Panc1 (cell line): ENCODE measurements around the gene TMTC1. TPM values are rescaled to one million over a fixed set of nuclear protein-coding genes. Genes with fewer than 3 reads are reported as not detected.

Experiments
- ATAC-seq: fragments of 200-7000 bp; cut with Tn5 transposase; 2 replicates; pipeline ENCODE4 v1.9.1; 2020; ENCODE audit warnings: mild to moderate bottlenecking, moderate library complexity
- BruUV-seq: library from RNA; stranded (reverse); fragments of 400-500 nt; replicated peaks from 2 replicates; lab custom pipeline; 2021; lab: Mats Ljungman, UMichigan
- CTCF ChIA-PET: fragments of 300-600 bp; sonication (Branson Sonifier 250); formaldehyde crosslinking; loops from one replicate; lab custom pipeline; 2022; ENCODE audit warnings: antibody characterized with exemption; lab: Charles Lee
- POLR2A ChIA-PET: fragments of 300-600 bp; sonication (Branson Sonifier 250); formaldehyde crosslinking; loops from one replicate; lab custom pipeline; 2022; ENCODE audit warnings: antibody characterized with exemption; lab: Charles Lee
- DNase-seq: peaks from one replicate; pipeline ENCODE4 v3.0.0-alpha.2; 2010; ENCODE audit warnings: low read depth, low spot score
- H3K27ac ChIP-seq: 2 replicates; pipeline ENCODE4 v1.5.1; 2011; ENCODE audit warnings: mild to moderate bottlenecking, low read length, inconsistent platforms
- H3K27me3 ChIP-seq: fragments of 200-500 bp; sonication (Bioruptor generic); 2 replicates; pipeline ENCODE4 v1.6.0; 2014; ENCODE audit warnings: low read length, inconsistent platforms; ENCODE audit not compliant: control insufficient read depth, insufficient read depth
- H3K36me3 ChIP-seq: fragments of 200-500 bp; sonication (Bioruptor generic); 2 replicates; pipeline ENCODE4 v1.5.1; 2014; ENCODE audit warnings: inconsistent platforms, mild to moderate bottlenecking, low read length, moderate library complexity; ENCODE audit not compliant: control insufficient read depth, insufficient read depth
- H3K4me1 ChIP-seq: 2 replicates; pipeline ENCODE4 v1.5.1; 2011; ENCODE audit warnings: inconsistent platforms, mild to moderate bottlenecking, low read length, moderate library complexity; ENCODE audit not compliant: control insufficient read depth, insufficient read depth
- H3K4me3 ChIP-seq, 2 experiments: 2 replicates each; pipeline ENCODE4 v1.5.1; 2011 to 2012; ENCODE audit warnings: low read depth in 2 of 2, low read length in 2 of 2, mild to moderate bottlenecking in 2 of 2, inconsistent platforms in 1 of 2, moderate library complexity in 1 of 2
- H3K9me3 ChIP-seq: fragments of 200-500 bp; sonication (Bioruptor generic); 2 replicates; pipeline ENCODE4 v1.5.1; 2014; ENCODE audit warnings: low read depth, mild to moderate bottlenecking, inconsistent platforms, low read length, moderate library complexity; ENCODE audit not compliant: control insufficient read depth, insufficient read depth
- CTCF ChIP-seq: fragments of 450-650 bp; IDR thresholded peaks from 2 replicates; pipeline ENCODE4 v1.5.1; 2017; ENCODE audit warnings: mild to moderate bottlenecking
- POLR2AphosphoS5 ChIP-seq: IDR thresholded peaks from 2 replicates; pipeline ENCODE4 v1.6.1; 2012; ENCODE audit warnings: mild to moderate bottlenecking, low read depth, low read length, moderate library complexity
- SIN3A ChIP-seq: IDR thresholded peaks from 2 replicates; pipeline ENCODE4 v1.6.1; 2012; ENCODE audit warnings: low read depth, mild to moderate bottlenecking, low read length, moderate library complexity, borderline replicate concordance; ENCODE audit not compliant: insufficient read depth
- TCF7L2 ChIP-seq: IDR thresholded peaks from 2 replicates; pipeline ENCODE4 v1.6.1; 2011; ENCODE audit warnings: mild to moderate bottlenecking, low read depth, low read length, inconsistent platforms
- in situ Hi-C: cut with HindIII; loops from 2 replicates; pipeline ENCODE4 v1.10.0; 2016; ENCODE audit warnings: low sequenced_read_pairs, low pct_unique_long_range_greater_than_20kb
- intact Hi-C: fragments of 100-400 bp; cut with micrococcal nuclease; formaldehyde crosslinking; loops from one replicate; pipeline ENCODE4 v1.10.0; 2022; ENCODE audit not compliant: unreplicated experiment
- total RNA-seq: library from RNA; stranded (reverse); gene quantifications from one replicate; pipeline ENCODE4 v1.2.1, GENCODE V29; 2021; ENCODE audit not compliant: unreplicated experiment
- TF ChIP-seq, protein P1 (sequence below), 2 experiments: IDR thresholded peaks; 2 replicates each; pipeline ENCODE4 v1.6.1; 2011 to 2012; ENCODE audit warnings: low read depth in 2 of 2, control low read depth in 1 of 2, low read length in 1 of 2, mild to moderate bottlenecking in 1 of 2, moderate library complexity in 1 of 2; ENCODE audit not compliant: insufficient read depth in 1 of 2

Gene TMTC1
- total RNA-seq, 1 experiment from 2014 or later = 0.28 TPM

DNA sequence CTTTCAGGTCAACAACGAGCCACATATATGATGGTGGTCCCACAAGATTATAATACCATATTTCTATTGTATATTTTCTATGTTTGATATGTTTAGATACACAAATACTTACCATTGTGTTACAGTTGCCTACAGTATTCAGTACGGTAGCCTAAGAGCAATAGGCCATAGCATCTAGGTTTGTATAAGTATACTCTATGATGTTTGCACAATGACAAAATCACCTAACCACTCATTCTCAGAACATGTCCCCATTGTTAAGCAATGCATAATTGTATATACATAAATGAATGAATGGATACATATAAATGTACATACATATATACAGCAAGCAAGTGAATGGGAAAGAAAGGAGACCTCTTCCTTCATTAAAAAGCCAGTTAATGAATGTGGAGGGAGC is 23.8 kb downstream of the TMTC1 start:
- BruUV-seq = no TSS peak
- no peak overlapping the region for H3K4me3 ChIP-seq
- no peaks in the 10 kb centered on the region for H3K4me1 ChIP-seq
- POLR2A ChIA-PET = no interaction called here
- DNase-seq (no peak), ATAC-seq (no peak)
- CTCF ChIA-PET = no interaction called here
- no peaks in the 10 kb centered on the region for H3K36me3 ChIP-seq
- intact Hi-C loops (no loop called here), in situ Hi-C loops (no loop called here)
- no peak for TF ChIP-seq POLR2AphosphoS5
- no peak for TF ChIP-seq SIN3A
- no peak for TF ChIP-seq TCF7L2
- TF ChIP-seq, protein P1, sequence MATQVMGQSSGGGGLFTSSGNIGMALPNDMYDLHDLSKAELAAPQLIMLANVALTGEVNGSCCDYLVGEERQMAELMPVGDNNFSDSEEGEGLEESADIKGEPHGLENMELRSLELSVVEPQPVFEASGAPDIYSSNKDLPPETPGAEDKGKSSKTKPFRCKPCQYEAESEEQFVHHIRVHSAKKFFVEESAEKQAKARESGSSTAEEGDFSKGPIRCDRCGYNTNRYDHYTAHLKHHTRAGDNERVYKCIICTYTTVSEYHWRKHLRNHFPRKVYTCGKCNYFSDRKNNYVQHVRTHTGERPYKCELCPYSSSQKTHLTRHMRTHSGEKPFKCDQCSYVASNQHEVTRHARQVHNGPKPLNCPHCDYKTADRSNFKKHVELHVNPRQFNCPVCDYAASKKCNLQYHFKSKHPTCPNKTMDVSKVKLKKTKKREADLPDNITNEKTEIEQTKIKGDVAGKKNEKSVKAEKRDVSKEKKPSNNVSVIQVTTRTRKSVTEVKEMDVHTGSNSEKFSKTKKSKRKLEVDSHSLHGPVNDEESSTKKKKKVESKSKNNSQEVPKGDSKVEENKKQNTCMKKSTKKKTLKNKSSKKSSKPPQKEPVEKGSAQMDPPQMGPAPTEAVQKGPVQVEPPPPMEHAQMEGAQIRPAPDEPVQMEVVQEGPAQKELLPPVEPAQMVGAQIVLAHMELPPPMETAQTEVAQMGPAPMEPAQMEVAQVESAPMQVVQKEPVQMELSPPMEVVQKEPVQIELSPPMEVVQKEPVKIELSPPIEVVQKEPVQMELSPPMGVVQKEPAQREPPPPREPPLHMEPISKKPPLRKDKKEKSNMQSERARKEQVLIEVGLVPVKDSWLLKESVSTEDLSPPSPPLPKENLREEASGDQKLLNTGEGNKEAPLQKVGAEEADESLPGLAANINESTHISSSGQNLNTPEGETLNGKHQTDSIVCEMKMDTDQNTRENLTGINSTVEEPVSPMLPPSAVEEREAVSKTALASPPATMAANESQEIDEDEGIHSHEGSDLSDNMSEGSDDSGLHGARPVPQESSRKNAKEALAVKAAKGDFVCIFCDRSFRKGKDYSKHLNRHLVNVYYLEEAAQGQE (IDR thresholded peaks at IDR 0.05; ENCODE audit: insufficient read depth in 1 of 2, low read depth in 2 of 2, low read length in 1 of 2) = no peak
- TF ChIP-seq CTCF = no peak
- H3K27ac ChIP-seq = no peak overlapping the region
- no peaks in the 10 kb centered on the region for H3K9me3 ChIP-seq
- no peaks in the 10 kb centered on the region for H3K27me3 ChIP-seq

GRCh38 chr12:29756741-29757390 is 26.9 kb downstream of the TMTC1 start:
- POLR2A ChIA-PET = no interaction called here
- H3K9me3 ChIP-seq = no peaks in the 10 kb centered on the region
- in situ Hi-C loops (no loop called here), intact Hi-C loops (no loop called here)
- no peaks in the 10 kb centered on the region for H3K27me3 ChIP-seq
- no TSS peak for BruUV-seq
- ATAC-seq = no peak
- DNase-seq = no peak
- no peaks in the 10 kb centered on the region for H3K36me3 ChIP-seq
- CTCF ChIA-PET = no interaction called here
- no peak overlapping the region for H3K4me3 ChIP-seq
- no peaks in the 10 kb centered on the region for H3K4me1 ChIP-seq
- H3K27ac ChIP-seq = no peak overlapping the region
- TF ChIP-seq TCF7L2 = no peak
- no peak for TF ChIP-seq POLR2AphosphoS5
- TF ChIP-seq SIN3A = no peak
- TF ChIP-seq CTCF = no peak
- TF ChIP-seq, protein P1 (IDR thresholded peaks at IDR 0.05; ENCODE audit: insufficient read depth in 1 of 2, low read depth in 2 of 2, low read length in 1 of 2) = no peak
